Effector CD4-positive, alpha-beta T cell (primary cell): ENCODE results near the gene LAMA2.
"Not testable (repeated sequence)": the region's sequence is repeated elsewhere in the genome, so short reads cannot be mapped to it uniquely, and the experiment has no call there.

Source experiments
- DNase-seq: peaks from one replicate; pipeline ENCODE4 v3.0.0-alpha.2; 2020

Gene LAMA2

DNA sequence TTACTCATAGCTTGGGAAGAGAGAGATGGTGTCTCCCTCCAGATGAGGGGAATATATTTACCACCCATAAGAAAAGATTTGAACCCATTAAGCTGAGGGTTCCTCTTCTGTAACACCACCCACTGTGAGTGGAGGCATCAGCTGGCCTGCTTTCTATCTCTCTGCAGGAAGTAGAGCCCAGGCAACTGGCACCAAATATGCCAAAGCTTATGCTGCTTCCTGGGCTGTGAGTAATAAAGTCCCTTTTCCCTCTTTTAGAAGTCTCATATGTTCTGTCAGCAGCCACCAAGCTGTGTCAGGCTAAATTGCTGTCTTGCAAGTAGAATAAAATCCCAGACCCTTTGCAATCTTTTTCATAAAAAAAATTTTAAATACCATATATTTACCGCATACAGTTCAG lies 241.4 kb downstream of the LAMA2 start:
- no peak for DNase-seq

DNA sequence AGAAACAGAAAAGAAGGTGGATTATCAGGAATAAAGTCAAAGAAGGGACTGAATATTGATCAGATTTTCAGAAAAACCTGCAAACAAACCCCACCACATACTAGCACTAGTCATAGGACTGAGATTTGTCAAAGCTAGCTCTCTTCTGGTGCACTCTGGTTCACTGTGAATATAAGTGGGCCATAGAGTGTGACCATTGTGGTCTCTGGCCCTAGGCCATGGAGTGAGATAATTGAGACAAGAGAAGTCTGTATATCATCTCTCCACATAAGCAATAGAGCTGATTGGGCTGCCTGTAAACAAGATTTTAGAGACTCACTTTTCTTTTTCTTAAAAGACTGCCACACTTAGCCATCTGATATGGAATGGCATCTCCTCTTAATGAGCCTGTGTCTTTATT lies 247.2 kb downstream of the LAMA2 start:
- no peak for DNase-seq

DNA sequence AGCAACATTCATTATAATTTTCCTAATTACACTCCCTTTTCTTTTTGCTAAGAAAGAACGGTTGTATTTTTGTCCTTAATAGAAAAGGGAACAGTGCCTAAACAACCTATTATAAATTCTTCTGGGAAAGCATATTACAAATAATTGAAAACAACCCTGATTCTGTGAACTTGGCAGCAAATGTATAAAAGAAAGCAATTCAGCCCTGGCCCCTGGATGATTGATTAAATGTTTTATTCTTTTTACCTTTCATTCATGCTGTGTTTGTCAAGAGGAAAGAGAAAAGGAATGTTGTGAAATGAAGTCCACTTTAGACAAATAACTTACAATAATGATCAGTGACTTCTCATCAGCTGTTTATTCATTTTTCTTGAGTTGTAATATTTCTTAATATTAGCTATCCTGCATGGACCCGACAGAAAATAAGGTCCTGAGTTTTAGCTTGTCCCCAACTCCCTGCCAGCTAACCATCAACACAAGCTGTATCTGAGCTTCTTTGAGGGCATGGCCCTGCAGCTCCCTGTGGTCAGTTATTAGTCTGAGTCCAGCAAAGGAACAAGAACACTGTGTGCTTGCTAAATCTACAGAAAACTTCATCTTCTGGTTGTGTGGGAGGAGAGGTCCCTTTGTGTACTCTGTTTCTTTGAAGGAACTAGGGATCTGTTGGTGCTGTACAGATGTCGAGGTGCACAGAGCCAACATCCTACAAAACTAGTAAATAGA lies 248.2 kb downstream of the LAMA2 start:
- no peak for DNase-seq

DNA sequence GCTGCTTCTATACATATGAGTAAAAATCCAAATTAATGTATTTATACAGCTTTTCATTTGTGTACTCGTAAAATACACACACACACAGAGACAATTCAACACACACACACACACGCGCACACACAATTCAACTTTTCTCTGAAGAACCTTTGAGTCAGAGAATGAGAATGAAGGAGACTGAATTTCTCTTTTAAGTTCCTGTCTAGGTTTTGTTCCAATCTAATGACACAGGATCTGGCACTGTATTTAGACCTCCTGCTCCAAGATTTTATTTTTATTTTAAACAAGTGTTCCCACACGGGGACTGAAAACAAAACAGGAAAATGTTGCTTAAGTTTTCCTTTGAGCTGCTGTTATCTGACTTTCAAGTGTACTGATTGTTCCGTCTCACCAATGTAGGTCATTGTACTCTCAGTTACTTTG lies 250.8 kb downstream of the LAMA2 start:
- no peak for DNase-seq

DNA sequence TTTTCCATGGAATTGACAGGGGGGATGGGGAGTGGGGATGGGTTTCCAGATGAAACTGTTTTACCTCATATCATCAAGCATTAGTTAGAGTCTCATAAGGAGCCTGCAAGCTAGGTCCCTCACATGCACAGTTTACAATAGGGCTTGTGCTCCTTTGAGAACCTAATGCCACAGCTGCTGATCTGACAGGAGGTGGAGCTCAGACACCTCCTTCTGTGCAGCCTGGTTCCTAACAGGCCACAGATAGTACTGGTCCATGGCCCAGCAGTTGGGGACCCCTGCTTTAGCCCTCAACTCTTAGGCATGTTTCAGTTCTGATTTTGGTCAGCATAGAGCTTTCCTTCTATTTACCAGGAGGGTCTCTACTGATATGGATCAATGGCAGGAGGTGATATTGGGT lies 251.6 kb downstream of the LAMA2 start:
- no peak for DNase-seq

DNA sequence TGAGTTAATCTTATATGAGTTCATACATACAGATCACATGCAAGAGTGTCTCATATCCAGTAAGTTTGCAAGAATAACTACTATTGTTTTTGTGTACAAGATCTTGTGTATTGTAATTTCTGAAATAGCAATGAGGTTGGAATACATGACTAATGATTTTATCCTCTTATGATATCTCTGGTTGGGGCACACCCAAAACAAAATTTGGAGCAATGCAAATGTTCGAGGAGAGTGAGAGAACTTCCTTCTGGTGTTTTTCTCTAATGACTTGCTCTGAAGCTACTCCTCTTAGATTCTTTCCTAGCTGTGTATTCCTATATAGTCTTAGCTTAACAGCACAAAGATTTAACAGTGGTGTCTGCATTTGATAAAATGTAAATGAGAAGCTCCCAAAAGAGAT lies 252.5 kb downstream of the LAMA2 start:
- no peak for DNase-seq

DNA sequence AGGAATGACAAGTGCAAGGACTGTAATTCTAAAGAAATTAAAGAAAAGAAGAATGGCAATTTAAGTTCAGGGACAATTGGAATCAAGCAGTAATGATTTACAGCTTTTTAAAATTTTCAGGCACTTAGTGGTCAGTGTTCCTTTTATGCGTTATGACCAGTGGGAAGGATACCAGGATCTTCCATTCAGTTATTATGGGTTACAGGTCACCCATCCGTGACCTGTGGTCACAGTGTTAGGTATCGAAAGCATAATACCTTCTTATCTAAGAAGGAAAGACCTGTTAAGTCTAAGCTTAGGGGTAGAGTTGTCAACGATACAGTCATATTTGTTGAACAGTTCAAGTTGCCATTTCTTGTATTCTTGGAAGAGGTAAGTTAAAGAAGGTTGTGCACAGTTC lies 253.8 kb downstream of the LAMA2 start:
- DNase-seq, result no peak

DNA sequence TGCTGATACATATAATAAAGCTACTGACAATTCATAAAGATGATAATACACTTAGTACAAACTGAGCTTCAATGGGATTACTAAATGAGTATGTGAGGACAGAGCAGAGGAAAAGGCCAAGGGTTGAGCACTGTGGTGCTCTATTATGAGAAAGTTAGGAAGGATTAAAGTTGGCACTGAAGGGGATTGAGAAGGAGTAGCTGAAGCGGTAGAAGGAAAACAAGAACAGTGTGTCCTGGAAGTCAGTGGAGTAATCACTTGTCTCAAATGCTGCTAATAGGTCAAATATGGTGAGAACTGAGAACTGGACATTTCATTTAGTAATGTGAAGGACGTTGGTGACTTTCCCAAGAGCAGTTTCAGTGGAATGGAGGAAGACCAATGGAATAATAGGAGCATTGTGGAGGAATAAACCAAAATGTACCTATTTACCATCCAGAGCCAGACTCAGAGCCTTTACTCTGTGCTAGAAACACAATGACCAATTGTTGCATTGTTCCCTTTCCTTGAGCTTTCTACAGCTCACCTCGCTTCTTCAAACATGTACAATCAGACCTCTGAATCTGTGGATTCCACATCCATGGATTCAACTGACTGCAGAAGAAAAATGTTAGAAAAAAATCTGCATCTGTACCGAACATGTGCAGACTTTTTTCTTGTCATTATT lies 255.9 kb downstream of the LAMA2 start:
- DNase-seq, result no peak

DNA sequence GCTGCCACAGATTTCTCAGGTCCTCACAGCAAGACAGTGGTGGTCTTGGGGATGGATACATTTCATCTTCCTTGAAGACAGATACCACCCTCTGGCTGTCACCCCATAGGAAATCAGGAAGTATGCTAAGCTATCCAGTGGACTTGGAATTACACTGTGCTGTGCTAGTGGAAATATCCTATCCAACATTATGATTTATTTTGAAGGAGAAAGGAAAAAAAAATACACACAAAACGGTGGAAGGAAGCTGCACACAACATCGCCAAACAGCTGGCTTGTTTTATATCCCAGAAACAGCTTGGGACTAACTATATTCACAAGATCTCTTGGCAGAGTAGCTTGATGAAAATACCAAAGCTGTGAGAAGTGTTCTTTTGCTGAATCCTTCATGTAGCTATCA lies 257.6 kb downstream of the LAMA2 start:
- no peak for DNase-seq

DNA sequence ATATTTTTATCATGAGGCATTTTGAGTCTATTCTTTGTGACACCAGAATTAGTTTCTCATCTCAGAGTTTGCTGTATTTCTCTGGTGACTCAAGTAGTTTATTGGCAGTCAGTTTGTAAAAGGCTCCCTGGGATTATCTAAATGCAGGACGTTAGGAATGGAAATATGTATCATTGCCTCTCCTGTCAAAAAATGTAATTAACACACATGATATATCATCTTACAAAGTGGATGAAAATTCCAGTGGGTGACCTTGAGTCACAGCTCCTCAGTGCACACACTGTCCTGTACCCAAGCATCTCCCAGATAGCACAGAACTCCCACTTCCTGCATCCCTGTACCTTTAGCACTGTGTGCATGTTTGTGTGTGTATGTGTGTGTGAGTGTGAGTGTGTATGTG lies 258.6 kb downstream of the LAMA2 start:
- DNase-seq, result no peak

DNA sequence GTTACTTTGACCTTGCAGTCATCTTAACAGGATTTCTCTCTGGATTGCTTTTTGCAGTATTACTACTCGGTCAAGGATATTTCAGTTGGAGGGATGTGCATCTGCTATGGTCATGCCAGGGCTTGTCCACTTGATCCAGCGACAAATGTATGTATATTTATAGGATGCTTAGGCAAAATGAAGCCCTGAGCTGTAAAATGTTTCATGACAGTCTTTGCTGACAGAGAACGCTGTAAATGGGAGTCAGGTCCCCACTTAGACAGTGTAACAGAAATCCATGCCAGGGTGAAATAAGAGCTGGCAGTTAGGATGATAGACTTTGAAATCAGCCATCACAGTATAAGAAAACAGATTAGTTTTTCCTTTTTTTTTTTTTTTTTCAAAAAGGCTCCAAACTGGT lies 264.0 kb downstream of the LAMA2 start:
- no peak for DNase-seq

DNA sequence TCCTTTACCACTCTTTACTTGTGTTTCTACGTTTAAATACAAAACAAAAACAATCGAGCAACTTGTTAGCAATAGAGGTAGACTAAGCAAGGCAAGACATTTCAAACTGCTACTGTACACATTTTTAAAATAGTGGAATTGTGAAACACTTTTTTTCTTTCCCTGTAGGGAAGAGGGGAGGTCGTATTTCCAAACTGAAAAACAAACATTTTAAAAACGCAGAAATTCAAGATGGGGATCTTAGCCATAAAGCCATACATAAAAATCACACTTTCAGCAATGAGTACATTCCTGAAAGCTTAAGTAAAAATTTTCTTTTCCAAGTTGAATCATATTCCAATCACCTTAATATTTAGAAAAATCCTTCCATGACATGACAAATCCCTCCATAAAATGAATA lies 267.6 kb downstream of the LAMA2 start:
- DNase-seq, result no peak

DNA sequence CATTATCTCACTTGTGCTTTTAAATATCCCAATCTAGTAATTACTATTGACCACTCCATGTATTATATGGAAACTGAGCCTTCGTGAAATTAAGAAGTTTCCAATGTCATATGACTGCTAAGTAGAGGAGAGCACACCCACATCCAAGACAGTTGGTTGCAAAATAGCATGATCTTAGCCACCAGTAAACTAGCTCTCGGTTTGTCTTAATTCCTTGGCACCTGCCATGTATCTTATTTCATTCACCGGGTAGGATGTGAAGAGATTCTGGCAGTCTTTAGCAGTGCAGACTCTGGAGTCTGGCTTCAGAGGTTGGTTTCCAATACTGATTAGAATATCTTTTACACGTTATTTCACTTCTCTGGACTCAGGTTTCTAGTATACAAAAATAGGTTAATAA lies 270.3 kb downstream of the LAMA2 start:
- DNase-seq, result no peak

DNA sequence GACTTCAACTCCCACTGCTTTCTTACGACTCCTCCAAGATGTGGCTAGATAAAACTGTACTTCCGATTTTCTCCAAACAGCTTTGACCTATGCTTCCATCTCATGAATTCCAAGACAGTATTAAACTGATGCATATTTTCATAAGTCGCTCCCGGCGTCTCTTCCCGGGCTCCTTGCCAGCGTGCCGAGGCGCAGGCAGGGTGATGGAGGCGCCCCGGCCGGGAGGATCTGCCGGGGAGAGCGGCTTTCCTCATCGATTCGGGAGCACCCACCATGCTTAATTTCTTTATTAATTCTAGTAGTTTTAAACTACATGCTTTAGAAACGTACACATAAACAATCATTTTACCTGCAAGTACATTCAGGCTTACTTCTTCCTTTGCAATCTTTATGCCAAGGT lies 276.3 kb downstream of the LAMA2 start:
- DNase-seq, result not testable (repeated sequence)

DNA sequence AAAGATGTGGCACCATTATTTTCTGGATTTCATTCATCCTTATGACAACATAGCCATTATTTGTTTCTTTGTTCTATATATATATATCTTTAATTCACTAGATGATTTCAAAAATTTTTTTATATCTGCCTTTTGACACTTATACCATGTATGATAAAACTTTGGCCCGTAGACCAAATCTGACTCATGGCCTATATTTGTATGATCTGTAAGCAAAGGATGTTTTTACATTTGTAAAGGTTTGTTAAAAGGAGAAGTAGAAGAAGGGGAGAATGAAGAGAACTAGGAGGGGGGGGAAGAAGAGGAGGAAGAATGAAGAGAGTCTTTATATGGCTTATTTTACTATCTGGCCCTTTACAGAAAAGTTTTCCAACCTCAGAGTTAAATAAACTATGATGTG lies 279.7 kb downstream of the LAMA2 start:
- no peak for DNase-seq

DNA sequence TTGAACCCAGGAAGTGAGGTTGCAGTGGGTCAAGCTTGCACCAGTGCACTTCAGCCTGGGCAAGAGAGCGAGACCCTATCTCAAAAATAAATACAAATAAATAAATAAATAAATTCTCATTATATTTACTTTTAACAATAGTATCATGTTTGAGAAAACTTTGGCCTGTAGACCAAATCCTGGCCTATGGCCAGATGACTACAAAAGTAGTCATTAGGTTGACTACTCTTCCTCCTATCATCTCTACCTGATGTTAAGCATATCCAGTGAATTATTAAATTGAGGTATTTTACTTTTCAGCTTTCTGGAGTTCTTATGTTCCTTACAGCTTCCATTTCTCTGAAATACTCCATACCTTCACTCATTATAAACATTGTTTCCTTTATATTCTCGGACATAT lies 280.6 kb downstream of the LAMA2 start:
- no peak for DNase-seq

DNA sequence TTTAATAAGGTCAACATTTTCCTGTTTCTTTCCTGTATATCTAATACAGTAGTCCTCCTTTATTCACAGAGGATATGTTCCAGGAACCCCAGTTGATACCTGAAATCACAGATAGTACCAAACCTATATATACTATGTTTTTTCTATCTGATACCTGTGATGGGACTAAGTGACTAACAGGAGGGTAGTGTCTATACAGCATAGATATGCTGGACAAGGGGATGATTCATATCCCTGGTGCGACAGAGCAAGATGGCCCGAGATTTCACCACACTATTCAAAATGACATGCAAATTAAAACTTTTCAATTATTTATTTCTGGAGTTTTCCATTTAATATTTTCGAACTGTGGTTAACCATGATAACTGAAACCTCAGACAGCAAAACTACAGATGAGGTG lies 281.1 kb downstream of the LAMA2 start:
- no peak for DNase-seq

DNA sequence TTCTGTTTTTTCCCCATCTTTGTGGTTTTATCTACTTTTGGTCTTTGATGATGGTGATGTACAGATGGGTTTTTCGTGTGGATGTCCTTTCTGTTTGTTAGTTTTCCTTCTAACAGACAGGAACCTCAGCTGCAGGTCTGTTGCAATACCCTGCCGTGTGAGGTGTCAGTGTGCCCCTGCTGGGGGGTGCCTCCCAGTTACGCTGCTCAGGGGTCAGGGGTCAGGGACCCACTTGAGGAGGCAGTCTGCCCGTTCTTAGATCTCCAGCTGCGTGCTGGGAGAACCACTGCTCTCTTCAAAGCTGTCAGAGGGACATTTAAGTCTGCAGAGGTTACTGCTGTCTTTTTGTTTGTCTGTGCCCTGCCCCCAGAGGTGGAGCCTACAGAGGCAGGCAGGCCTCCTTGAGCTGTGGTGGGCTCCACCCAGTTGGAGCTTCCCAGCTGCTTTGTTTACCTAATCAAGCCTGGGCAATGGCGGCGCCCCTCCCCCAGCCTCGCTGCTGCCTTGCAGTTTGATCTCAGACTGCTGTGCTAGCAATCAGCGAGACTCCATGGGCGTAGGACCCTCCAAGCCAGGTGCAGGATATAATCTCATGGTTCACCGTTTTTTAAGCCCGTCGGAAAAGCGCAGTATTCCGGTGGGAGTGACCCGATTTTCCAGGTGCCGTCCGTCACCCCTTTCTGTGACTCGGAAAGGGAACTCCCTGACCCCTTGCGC lies 289.5 kb downstream of the LAMA2 start:
- not testable (repeated sequence) for DNase-seq

DNA sequence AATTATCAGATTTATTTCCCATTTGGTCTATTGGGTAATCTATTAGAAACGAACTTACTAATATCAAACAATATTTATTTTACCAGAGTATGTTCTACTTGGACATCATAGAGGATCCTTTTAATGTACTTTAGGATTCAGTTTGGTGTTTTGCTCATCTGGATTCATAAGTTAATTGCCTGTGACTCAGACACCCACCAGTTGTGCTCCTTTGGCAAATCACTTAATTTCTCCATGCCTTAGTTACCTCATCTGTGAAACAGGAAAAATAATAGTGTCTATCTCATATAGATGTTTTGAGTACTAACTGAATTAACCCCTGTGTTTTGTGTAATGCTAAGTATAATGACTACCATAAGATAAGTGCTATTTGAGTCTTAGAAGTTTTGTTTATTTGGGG lies 292.1 kb downstream of the LAMA2 start:
- DNase-seq, result no peak

DNA sequence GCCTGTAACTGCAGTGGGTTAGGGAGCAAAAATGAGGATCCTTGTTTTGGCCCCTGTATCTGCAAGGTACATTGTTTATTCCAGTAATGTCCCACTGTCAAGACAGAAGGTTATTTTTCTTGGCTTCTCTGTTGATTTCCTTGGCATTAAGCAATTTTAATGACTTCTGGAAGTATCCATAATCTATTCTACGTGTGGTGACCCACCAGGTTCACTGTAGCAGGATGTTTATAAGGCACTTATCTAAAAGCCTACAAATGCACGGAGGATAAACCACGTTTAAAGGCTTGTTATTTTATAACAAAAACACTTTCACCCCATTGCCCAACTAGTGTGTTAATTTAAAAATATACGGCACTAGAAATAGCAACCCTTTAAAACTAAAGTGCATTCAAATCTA lies 294.9 kb downstream of the LAMA2 start:
- DNase-seq, result no peak

DNA sequence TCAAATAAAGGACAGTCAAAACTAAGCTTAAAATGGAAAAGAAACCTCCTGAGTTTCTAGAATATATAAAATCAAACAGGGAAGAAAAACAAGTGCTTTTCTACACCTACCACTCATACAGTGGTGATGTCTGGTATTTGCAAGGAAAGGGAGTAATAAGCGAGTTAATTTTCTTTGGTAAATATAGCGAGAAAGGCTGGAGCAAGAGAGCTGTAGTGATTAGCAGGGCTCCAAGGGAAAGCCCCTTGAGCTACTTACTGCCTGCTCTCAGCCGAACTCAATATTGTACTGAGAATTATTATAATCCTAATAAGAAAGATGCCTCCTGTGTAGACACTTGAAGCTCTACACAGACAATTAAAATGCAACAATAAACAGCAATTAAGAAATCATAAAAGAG lies 296.3 kb downstream of the LAMA2 start:
- DNase-seq, result no peak

DNA sequence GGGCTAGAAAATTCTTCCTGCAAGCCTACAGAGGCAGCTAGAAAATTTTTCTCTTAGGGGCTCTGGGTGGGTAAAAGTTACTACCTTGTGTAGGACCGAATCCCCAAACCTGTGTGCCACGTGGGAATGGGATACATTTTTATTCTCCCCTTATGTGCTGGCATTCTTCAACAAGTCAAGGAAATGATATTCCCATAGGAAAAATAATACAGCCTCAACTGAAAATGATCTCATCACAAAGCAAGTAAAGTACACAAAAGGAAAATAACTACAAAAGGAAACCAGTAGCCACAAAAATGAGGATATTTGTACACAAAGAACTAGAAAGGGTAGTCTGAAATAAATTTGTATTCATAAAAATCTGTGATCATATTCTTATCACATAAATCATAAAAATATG lies 298.1 kb downstream of the LAMA2 start:
- DNase-seq, result no peak

DNA sequence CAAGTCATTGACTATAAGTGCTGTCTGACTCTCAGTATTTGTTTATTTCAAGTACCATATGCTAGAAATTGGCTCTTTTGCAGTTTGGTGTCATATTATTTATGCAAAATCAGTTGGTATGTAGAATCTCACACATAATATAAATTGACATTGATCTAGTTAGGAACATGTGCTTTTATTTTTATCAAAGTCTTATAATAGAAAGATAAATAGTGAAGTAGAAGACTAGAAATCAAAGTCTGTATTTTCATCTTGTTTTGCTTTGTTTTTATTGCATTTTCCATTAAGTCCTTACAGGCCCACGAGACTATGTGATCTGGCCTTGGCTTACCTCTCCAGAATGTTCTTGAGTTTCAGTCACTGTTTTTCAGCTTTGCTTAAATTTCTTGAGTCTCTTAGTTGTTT lies 300.3 kb downstream of the LAMA2 start:
- DNase-seq, result no peak

DNA sequence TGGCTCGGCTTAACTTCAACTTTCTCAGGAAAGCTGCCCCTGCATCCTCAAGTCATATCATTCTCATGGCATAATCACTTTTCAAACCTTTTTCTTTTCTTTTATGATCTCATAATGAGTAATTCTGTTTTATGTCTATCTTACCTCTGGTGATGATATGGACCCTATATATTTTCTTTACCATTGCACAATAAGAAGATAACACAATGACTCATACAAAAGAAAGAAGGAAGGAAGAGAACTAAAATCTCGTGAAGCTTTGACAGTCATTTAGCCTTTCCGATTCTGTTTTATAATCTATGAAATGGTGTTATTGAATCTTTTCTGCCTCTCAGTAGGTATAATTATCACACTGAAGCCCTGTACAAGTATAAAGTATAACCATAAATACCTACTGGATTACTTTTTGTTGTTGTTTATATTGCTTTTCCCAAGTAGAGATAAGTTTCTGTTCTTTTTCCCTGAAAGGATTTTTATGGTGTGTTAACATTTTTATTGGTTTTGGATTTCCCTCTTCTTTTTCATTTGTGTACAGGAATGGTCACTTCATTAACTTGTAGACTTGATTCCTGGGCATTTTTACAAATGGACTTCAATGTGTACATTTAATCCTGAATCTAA lies 300.9 kb downstream of the LAMA2 start:
- no peak for DNase-seq
